GM21526 (cell line): ENCODE data around the gene NUTF2.
A peak's percentile ranks its signal among the peaks of the same experiment; 100 is the strongest.
"Not testable (repeated sequence)": the region's sequence is repeated elsewhere in the genome, so short reads cannot be mapped to it uniquely, and the experiment has no call there.

Source experiments
- ATAC-seq: cut with Tn5 transposase; IDR thresholded peaks from one replicate; pipeline ENCODE4 v1.9.1; 2021; ENCODE audit warnings: moderate library complexity; ENCODE audit not compliant: unreplicated experiment, low FRiP score

The NUTF2 gene

GRCh38 chr16:67883146-67883871 lies 36.6 kb downstream of the NUTF2 start:
- no peak for ATAC-seq

GRCh38 chr16:67883872-67884261 lies 37.1 kb downstream of the NUTF2 start:
- no peak for ATAC-seq

- ATAC-seq, result no peak
These were observed 38.0 kb downstream of the NUTF2 start, which contains the start of gene NRN1L for GRCh38 chr16:67884684-67885083. Gene NRN1L, plus strand, starts transcription at chr16:67884885. Its CDS starts 19 bp downstream, at chr16:67884904.

GRCh38 chr16:67885545-67885944 lies 38.8 kb downstream of the NUTF2 start:
- ATAC-seq, result no peak

- no peak for ATAC-seq
These were observed 39.2 kb downstream of the NUTF2 start for GRCh38 chr16:67885976-67886375.

GRCh38 chr16:67886387-67886786 lies 39.7 kb downstream of the NUTF2 start:
- no peak for ATAC-seq

- no peak for ATAC-seq
These were observed 41.6 kb downstream of the NUTF2 start for GRCh38 chr16:67888331-67888730.

GRCh38 chr16:67892375-67892774 lies 45.6 kb downstream of the NUTF2 start:
- ATAC-seq, result no peak

GRCh38 chr16:67892899-67893742 lies 46.4 kb downstream of the NUTF2 start, which contains the start of gene PSKH1:
Gene PSKH1, plus strand, starts transcription at chr16:67893254. Its CDS starts 15,496 bp downstream, at chr16:67908750.
- peak; percentile 87 for ATAC-seq

- ATAC-seq, result no peak
These were observed 47.1 kb downstream of the NUTF2 start for GRCh38 chr16:67893743-67894399.

- no peak for ATAC-seq
These were observed 50.5 kb downstream of the NUTF2 start for GRCh38 chr16:67897231-67897630.

GRCh38 chr16:67901734-67902133 lies 55.0 kb downstream of the NUTF2 start:
- no peak for ATAC-seq

- no peak for ATAC-seq
These were observed 56.1 kb downstream of the NUTF2 start for GRCh38 chr16:67902831-67903230.

- ATAC-seq, result no peak
These were observed 60.9 kb downstream of the NUTF2 start for GRCh38 chr16:67907397-67908180.

GRCh38 chr16:67909056-67909742 lies 62.5 kb downstream of the NUTF2 start:
- ATAC-seq, result no peak

GRCh38 chr16:67910158-67910557 lies 63.4 kb downstream of the NUTF2 start:
- no peak for ATAC-seq

- ATAC-seq, result no peak
These were observed 68.2 kb downstream of the NUTF2 start for GRCh38 chr16:67914758-67915495.

- not testable (repeated sequence) for ATAC-seq
These were observed 68.7 kb downstream of the NUTF2 start for GRCh38 chr16:67915496-67915769.
